Activated CD8-positive, alpha-beta memory T cell treated with anti-CD3 and anti-CD28 coated beads, Interleukin-2, amount 10 ng/mL, durations not matched to agents 7 days and 5 days (primary cell): ENCODE data around the gene ISYNA1. TPM values are rescaled to one million over a fixed set of nuclear protein-coding genes. Genes with fewer than 3 reads are reported as not detected.
A peak's percentile ranks its signal among the peaks of the same experiment; 100 is the strongest.
"Not testable (repeated sequence)": the region's sequence is repeated elsewhere in the genome, so short reads cannot be mapped to it uniquely, and the experiment has no call there.

Experiments
- ATAC-seq: fragments of 150-1000 bp; cut with Tn5 transposase; one replicate; pipeline ENCODE4 v1.10.0; 2021; ENCODE audit warnings: moderate library complexity
- CTCF ChIA-PET: fragments of 350-600 bp; sonication (Branson Sonifier 250); formaldehyde crosslinking; loops from one replicate; lab custom pipeline; 2021; ENCODE audit warnings: antibody characterized with exemption; lab: Charles Lee
- DNase-seq: peaks from one replicate; pipeline ENCODE4 v3.0.0-alpha.2; 2020
- H3K27ac Mint-ChIP-seq: one replicate; pipeline ENCODE4 v1.8.0; 2021; ENCODE audit warnings: mild to moderate bottlenecking, mixed read lengths
- H3K27me3 Mint-ChIP-seq: one replicate; pipeline ENCODE4 v1.8.0; 2021; ENCODE audit warnings: mixed read lengths
- H3K36me3 Mint-ChIP-seq: one replicate; pipeline ENCODE4 v1.8.0; 2021; ENCODE audit warnings: mild to moderate bottlenecking, mixed read lengths
- H3K4me1 Mint-ChIP-seq: one replicate; pipeline ENCODE4 v1.8.0; 2021; ENCODE audit warnings: mixed read lengths
- H3K4me3 Mint-ChIP-seq: one replicate; pipeline ENCODE4 v1.8.0; 2021; ENCODE audit warnings: mild to moderate bottlenecking, moderate library complexity, mixed read lengths
- H3K9me3 Mint-ChIP-seq: one replicate; pipeline ENCODE4 v1.8.0; 2022; ENCODE audit warnings: low read depth, mixed read lengths
- total RNA-seq, 2 experiments: library from RNA; stranded (reverse); gene quantifications; one replicate each; pipeline ENCODE4 v1.2.3, GENCODE V29; 2021

The ISYNA1 gene
- total RNA-seq, 2 experiments from 2014 or later: 29.6 to 30.0 TPM

- peak overlapping the region; percentile 85 for H3K27ac Mint-ChIP-seq
- H3K4me3 Mint-ChIP-seq: peak overlapping the region; percentile 66
- ATAC-seq (peak; percentile 27), DNase-seq (peak; percentile 84)
- H3K36me3 Mint-ChIP-seq: peaks cover 2% of the 10 kb centered on the region
- H3K27me3 Mint-ChIP-seq: peaks cover 3% of the 10 kb centered on the region
- H3K9me3 Mint-ChIP-seq: no peaks in the 10 kb centered on the region
- CTCF ChIA-PET: interaction anchor here (1.0 to 17.3 kb wide), 7 partner anchors 12 to 224 kb away, joined by 3 to 278 read pairs (median 4); partner anchors contain the start of genes GDF15, IQCN, JUND and MPV17L2
- peaks cover 65% of the 10 kb centered on the region for H3K4me1 Mint-ChIP-seq
These were observed 21.1 kb downstream of the ISYNA1 start for GRCh38 chr19:18416778-18417249.

DNA sequence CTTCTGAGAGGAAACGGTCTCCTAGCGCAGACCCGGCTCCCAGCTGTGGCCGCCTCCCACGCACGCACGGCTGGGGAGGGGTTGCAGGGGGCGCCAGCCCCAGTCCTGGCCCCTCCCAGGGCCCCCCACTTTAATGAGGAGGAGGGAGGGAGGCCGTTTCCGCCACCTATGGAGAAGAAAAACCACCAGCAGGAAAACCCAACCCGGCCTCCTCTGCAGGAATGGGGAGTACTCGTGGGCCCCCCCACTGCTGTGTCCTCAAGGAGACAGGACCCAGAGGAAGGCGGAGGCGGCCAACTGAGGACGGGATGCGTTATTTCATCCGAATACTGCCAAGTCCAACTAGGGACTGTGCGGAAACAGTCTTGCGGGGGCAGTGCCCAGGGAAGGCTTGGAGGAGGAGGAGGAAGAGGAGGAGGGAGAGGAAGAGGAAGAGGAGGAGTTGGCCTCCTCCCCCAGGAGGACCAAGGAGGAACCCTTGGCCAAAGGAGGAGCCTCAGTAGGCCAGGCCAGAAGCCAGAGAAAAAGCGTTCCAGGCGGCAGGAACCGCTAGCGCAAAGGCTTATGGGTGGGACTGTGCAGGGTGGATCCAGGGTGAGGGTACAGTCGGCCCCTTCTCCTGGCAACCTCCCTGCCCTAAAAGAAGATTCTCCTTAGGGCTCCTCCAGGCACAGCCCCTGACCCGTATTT, 22.6 kb downstream of the ISYNA1 start:
- H3K27ac Mint-ChIP-seq: peak overlapping the region; percentile 85
- CTCF ChIA-PET: interaction anchor here (0.7 to 17.3 kb wide), 14 partner anchors 7 to 223 kb away, joined by 3 to 278 read pairs (median 4); partner anchors contain the start of genes GDF15, IQCN, JUND and LSM4
- peak overlapping the region; percentile 50 for H3K4me3 Mint-ChIP-seq
- no peaks in the 10 kb centered on the region for H3K9me3 Mint-ChIP-seq
- H3K36me3 Mint-ChIP-seq: peaks cover 2% of the 10 kb centered on the region
- peaks cover 8% of the 10 kb centered on the region for H3K27me3 Mint-ChIP-seq
- no peak for DNase-seq
- peaks cover 57% of the 10 kb centered on the region for H3K4me1 Mint-ChIP-seq
- ATAC-seq: no peak

- Mint-ChIP-seq H3K4me3 (no peak overlapping the region), H3K27ac (peak overlapping the region; percentile 85), H3K27me3 (peaks cover 8% of the 10 kb centered on the region), H3K36me3 (no peaks in the 10 kb centered on the region), H3K9me3 (no peaks in the 10 kb centered on the region), H3K4me1 (peaks cover 56% of the 10 kb centered on the region)
- ATAC-seq (no peak), DNase-seq (peak; percentile 80)
- CTCF ChIA-PET: interaction anchor here (0.7 to 17.3 kb wide), 18 partner anchors 8 to 222 kb away, joined by 3 to 278 read pairs (median 4); partner anchors contain the start of genes GDF15, IQCN, JUND and LSM4
These were observed 23.3 kb downstream of the ISYNA1 start for GRCh38 chr19:18414504-18415177.

GRCh38 chr19:18412610-18413239, 25.2 kb downstream of the ISYNA1 start:
- Mint-ChIP-seq H3K36me3 (no peaks in the 10 kb centered on the region), H3K9me3 (no peaks in the 10 kb centered on the region), H3K27ac (no peak overlapping the region), H3K4me3 (no peak overlapping the region), H3K4me1 (peaks cover 48% of the 10 kb centered on the region), H3K27me3 (peaks cover 4% of the 10 kb centered on the region)
- no peak for ATAC-seq
- CTCF ChIA-PET: interaction anchor here (0.7 to 17.3 kb wide), 18 partner anchors 9 to 300 kb away, joined by 3 to 278 read pairs (median 4); partner anchors contain the start of genes GDF15, IQCN, JUND and LRRC25
- no peak for DNase-seq

DNA sequence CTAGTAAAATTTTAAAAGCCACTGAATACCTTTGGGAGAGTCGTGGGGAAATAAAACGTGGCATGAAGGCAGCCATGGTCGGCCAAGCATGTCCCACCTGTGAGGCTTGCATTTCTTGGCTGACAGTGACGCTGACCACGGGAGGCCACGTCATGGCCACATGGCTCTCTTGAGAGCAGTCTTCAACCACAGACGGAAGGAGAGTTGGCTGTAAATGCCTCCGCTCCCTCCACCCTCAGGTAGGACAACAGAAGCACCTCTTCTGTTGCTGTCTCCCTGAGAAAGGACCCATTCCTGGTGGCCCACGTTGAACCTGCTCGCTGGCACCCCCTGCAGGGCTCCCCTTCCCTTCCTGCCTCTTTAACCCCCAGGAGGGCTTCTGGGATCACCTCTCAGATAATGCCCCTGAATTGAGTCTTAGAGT, 29.9 kb downstream of the ISYNA1 start:
- Mint-ChIP-seq H3K9me3 (no peaks in the 10 kb centered on the region), H3K27me3 (peaks cover 4% of the 10 kb centered on the region), H3K27ac (no peak overlapping the region), H3K4me1 (peaks cover 11% of the 10 kb centered on the region), H3K4me3 (no peak overlapping the region), H3K36me3 (no peaks in the 10 kb centered on the region)
- ATAC-seq: peak; percentile 12
- CTCF ChIA-PET: interaction anchor here (4.1 to 13.2 kb wide), 2 partner anchors 12 to 130 kb away, joined by 24 to 127 read pairs; partner anchors contain the start of genes IQCN, JUND and SSBP4
- peak; percentile 48 for DNase-seq

- Mint-ChIP-seq H3K4me1 (peaks cover 13% of the 10 kb centered on the region), H3K27me3 (peaks cover 4% of the 10 kb centered on the region), H3K9me3 (no peaks in the 10 kb centered on the region), H3K36me3 (no peaks in the 10 kb centered on the region), H3K27ac (no peak overlapping the region), H3K4me3 (no peak overlapping the region)
- no peak for ATAC-seq
- DNase-seq: no peak
- CTCF ChIA-PET: interaction anchor here (0.7 to 2.2 kb wide), 8 partner anchors 9 to 214 kb away, joined by 3 to 7 read pairs (median 4); partner anchors contain the start of genes GDF15, LRRC25, MPV17L2 and SSBP4
These were observed 31.2 kb downstream of the ISYNA1 start for GRCh38 chr19:18406749-18407148.

DNA sequence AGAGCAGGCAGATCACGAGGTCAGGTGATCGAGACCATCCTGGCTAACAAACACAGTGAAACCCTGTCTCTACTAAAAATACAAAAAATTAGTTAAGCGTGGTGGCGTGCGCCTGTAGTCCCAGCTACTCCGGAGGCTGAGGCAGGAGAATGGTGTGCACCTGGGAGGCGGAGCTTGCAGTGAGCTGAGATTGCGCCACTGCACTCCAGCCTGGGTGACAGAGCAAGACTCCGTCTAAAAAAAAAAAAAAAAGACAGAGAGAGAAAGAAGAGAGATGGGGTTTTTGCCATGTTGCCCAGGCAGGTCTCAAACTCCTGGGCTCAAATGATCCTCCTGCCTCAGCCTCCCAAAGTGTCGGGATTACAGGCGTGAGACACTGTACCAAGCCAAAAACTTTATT, 32.2 kb downstream of the ISYNA1 start:
- not testable (repeated sequence) for ATAC-seq, H3K27me3 Mint-ChIP-seq, DNase-seq, H3K4me3 Mint-ChIP-seq, H3K27ac Mint-ChIP-seq, H3K36me3 Mint-ChIP-seq, H3K9me3 Mint-ChIP-seq
- peaks cover 22% of the 10 kb centered on the region for H3K4me1 Mint-ChIP-seq
- CTCF ChIA-PET: interaction anchor here (0.7 to 2.2 kb wide), 5 partner anchors 16 to 213 kb away, joined by 3 to 7 read pairs (median 4); partner anchors contain the start of gene MPV17L2

GRCh38 chr19:18402455-18403248, 35.3 kb downstream of the ISYNA1 start:
- ATAC-seq, H3K4me3 Mint-ChIP-seq, H3K36me3 Mint-ChIP-seq, DNase-seq, H3K27ac Mint-ChIP-seq, H3K9me3 Mint-ChIP-seq: not testable (repeated sequence)
- Mint-ChIP-seq H3K27me3 (peaks cover 10% of the 10 kb centered on the region), H3K4me1 (peaks cover 16% of the 10 kb centered on the region)
- CTCF ChIA-PET: interaction anchor here (7.6 kb wide), 1 partner anchor 14 kb away, joined by 77 read pairs; the partner anchor contains the start of gene GDF15

GRCh38 chr19:18401580-18402112, 36.3 kb downstream of the ISYNA1 start:
- H3K27me3 Mint-ChIP-seq: peaks cover 14% of the 10 kb centered on the region
- ATAC-seq: peak; percentile 54

DNA sequence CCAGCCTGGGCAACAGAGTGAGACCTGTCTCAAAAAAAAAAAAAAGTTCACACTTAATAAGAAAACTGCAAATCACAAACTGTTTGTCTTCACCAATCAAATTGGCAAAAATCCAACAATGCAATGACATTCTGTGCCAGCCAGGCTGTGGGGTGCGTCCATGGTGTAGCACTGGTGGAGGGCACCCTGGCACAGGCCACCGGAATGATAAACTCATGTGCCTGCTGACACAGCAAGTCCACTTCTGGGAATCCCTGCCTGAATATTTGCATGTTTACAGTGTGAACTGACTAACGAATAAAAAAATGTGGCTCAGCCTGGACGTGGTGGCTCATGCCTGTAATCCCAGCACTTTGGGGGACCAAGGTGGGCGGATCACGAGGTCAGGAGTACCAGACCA, 38.9 kb downstream of the ISYNA1 start:
- CTCF ChIA-PET: interaction anchor here (3.2 to 7.6 kb wide), 2 partner anchors 11 kb away, joined by 10 to 77 read pairs; partner anchors contain the start of gene GDF15
- H3K4me3 Mint-ChIP-seq: no peak overlapping the region
- H3K27me3 Mint-ChIP-seq: peaks cover 17% of the 10 kb centered on the region
- H3K27ac Mint-ChIP-seq: no peak overlapping the region
- ATAC-seq (no peak), DNase-seq (no peak)
- H3K36me3 Mint-ChIP-seq: no peaks in the 10 kb centered on the region
- peaks cover 20% of the 10 kb centered on the region for H3K4me1 Mint-ChIP-seq
- H3K9me3 Mint-ChIP-seq: no peaks in the 10 kb centered on the region

More at GRCh38 chr19:18401580-18402112, 36.3 kb downstream of the ISYNA1 start:
- no peaks in the 10 kb centered on the region for H3K36me3 Mint-ChIP-seq
- H3K27ac Mint-ChIP-seq: no peak overlapping the region
- H3K4me3 Mint-ChIP-seq: no peak overlapping the region
- DNase-seq: no peak
- H3K9me3 Mint-ChIP-seq: no peaks in the 10 kb centered on the region
- CTCF ChIA-PET: interaction anchor here (3.2 to 7.6 kb wide), 2 partner anchors 8 to 13 kb away, joined by 10 to 77 read pairs; partner anchors contain the start of gene GDF15
- peaks cover 20% of the 10 kb centered on the region for H3K4me1 Mint-ChIP-seq

GRCh38 chr19:18397242-18398202, 40.4 kb downstream of the ISYNA1 start, which contains the start of gene LRRC25:
Gene LRRC25 (minus strand): TSS chr19:18397622. CDS start chr19:18396963, 659 bp downstream.
- CTCF ChIA-PET: interaction anchor here (0.9 to 7.6 kb wide), 4 partner anchors 9 to 54 kb away, joined by 3 to 77 read pairs (median 4); partner anchors contain the start of gene GDF15
- Mint-ChIP-seq H3K4me3 (no peak within 1 kb of the TSS), H3K27me3 (peaks cover 22% of the 10 kb centered on the region), H3K4me1 (peaks cover 25% of the 10 kb centered on the region), H3K9me3 (no peaks in the 10 kb centered on the region), H3K27ac (no peak within 1 kb of the TSS), H3K36me3 (no peaks in the 10 kb centered on the region)
- DNase-seq (peak; percentile 47), ATAC-seq (peak; percentile 47)
